Measurements from ENCODE around the gene LUZP4.
"Not testable (repeated sequence)": the region's sequence is repeated elsewhere in the genome, so short reads cannot be mapped to it uniquely, and the experiment has no call there.

Gene LUZP4

DNA sequence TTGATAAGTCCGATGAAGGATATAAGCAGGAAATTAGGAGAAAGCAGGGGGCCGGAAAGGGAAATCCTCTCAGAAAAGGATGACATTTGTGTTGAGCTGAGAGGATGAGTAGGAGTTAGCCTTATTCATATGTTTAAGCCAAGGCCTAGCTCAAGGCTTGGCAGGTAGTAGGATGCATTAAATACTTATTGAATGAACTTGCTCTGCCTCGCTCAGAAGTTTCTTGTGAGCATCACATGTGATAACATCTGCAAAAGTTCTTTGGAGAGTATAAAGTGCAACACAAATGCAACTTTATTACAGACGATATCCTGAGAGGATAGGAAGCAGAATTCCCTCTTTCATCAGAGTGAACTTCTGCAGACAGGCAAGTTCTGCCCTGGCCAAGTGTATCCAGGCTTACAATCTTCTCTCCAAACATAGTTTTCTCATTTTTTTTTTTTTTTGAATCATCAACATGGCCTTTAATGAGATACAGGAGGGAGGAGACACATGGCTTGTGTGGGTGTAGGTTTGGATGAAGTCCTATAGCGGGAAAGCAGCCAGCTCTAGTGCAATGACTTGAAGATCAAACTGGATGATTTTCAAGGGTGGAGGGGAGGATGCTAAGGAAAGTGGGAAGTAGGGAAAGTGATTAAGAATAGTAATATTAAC, 48.1 kb downstream of the LUZP4 start:
- DNase-seq = no peak

DNA sequence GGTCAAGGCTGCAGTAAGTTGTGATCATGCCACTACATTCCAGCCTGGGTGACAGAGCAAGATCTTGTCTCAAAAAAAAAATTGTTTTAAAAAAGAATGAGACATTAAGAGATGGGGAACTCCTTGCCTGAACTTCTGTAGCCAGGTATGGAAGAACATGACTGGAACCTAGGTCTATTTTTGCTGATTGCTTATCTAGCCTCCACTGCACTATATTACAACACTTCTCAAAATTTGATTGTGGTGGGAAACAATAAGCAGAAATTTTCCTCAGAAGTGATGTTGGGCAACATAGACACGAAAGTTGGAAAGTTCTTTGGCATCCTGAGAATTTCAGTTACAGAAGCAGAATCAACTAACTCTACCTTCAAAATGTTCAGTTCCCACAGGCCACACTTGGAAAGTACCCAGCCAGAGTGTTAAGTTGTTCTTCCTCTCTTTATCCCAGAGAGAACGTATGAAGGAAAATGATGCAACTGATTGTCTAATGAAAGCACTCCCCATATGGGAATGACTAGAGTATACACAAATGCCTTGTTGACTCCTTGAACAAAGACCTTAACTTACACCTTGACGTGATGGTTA, 50.0 kb downstream of the LUZP4 start:
- DNase-seq = no peak

DNA sequence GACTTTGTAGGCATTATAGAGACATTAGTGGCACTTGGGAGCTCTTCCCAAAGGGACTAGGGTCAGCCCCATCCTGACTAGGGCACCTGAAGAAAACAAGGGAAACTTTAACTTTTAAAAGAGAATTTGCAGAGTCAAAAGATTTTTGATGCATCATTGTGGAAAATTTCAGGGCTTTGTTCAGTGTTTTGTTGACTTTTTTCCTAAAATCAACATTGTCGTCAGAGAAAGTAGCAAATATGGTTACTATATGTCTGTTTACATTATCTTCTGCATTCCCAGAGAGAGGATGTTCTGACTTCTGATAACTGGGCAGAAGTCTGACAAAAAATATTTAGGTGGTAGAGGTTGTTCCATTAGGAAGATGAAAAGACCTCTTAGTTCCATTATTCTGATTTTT, 51.9 kb downstream of the LUZP4 start:
- no peak for DNase-seq

DNA sequence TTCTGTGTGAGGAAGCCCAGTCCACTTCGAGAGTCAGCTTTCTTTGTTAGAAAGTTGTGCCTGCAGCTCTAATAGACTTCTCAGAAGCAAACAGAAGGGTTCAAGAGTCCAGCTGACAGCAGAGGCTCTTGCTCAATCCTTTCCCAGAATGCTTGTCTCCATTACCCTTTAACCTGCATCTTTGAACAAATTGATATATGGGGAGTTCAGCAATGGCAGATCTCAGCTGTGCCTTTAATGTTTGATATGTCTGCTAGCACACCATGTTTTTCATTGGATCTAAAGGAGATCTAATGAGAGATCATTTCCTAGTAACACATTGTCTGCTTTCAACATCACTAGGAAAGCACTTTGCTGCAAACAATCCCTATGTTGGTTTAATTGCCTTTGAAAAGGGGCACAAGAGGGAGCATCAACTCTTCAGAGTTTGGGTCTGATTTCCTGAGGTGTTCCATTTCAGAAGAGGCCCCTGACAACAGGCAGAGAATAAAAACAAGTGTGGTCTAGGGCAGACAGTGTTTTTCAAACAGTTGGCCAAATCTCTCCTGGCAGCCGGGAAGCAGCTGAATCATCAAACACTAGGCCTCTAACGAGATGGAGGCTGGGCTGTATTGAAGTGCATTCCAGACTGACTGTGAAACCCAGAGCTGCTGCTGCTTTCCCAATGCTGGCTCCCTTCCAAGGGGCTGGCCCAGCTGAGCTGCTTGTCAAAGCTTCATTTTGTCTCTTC, 55.5 kb downstream of the LUZP4 start:
- DNase-seq = no peak

DNA sequence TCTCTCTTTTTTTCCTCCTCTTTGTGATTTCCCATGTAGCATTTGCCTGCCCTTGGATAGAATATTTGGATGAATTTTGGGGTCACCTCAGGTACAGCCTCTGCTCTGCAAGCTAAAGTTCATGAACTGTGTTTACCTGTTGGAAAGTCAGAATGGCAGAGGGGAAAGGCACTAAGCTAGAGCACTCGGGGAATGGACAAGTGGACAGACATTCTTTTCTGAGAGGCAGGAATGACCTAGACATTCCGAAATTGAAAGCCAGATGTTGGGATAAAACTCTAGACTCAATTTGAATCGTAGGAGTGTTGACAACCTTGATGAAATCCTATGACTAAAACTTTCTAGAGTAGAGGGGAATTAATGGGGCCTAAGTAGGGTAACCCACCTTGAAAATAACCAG, 56.1 kb downstream of the LUZP4 start:
- DNase-seq = no peak

DNA sequence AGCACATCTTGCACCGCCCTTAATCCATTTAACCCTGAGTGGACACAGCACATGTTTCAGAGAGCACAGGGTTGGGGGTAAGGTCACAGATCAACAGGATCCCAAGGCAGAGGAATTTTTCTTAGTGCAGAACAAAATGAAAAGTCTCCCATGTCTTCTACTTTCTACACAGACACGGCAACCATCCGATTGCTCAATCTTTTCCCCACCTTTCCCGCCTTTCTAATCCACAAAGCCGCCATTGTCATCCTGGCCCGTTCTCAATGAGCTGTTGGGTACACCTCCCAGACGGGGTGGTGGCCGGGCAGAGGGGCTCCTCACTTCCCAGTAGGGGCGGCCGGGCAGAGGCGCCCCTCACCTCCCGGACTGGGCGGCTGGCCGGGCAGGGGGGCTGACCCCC, 57.2 kb downstream of the LUZP4 start:
- DNase-seq = not testable (repeated sequence)

DNA sequence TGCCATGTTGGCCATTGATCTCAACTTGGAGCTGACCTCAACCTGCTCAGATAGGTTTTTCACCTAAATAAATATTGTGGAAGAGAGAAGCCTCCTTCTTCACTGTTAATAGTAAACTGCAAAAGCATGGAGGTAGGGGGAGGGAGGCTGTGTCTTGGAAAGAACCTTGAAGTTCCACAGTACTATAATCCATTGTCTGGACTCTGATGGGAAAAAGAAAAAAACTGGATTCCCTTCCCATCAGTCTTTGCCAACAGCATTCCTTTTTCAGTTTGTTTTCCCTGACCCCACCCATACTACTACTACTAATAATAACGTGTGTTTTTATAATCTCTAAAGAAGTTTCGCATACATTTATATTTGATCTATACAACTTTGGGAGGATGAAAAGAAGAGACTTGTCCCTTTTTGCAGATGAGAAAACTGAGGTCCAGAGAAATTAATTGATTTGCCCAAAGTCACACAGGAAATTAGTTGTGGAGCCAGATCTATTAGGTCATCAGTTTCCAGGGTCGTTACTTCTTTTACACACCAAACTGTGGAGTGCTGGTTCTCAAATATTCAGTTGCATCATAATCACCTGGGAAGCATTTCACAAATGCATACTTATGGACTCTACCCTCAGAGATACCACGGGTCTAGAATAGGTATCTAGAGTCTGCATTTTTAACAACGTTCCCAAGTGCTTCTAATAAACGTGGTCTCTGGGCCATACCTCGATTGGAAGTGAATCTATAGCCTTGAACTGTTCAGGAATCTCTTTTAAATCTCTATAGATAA, 59.1 kb downstream of the LUZP4 start:
- DNase-seq = no peak

DNA sequence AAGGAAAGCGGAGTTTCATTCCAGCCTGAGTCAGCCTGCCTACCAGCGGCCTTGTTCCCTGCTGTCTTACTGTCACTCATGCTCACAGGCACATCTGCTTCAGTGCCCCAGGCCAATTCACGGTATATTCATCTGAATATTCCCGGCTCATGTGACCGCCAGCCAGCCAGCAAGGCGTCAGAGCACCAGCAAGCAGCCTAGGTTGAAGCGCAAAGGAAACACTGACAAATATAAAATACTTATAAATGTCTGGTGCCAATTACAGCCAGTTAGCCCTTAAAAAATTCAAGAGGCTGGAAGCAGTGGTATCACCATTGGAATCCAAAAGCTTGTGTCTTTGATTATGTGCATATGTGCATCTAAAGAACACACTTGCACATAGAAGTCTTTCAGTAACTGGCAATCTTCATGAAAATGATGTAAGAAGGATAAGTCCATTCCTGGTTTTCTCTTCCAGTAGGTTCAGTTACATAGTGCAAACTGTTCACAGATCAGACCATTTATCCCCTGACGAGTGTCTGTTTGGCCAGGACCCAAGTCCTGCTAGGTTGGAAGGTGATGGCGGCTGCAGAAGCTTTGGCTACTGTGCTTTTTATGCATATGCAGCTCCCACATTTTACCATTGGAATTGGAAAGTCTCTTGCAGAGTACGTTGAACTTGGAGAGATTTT, 61.3 kb downstream of the LUZP4 start:
- DNase-seq = no peak

DNA sequence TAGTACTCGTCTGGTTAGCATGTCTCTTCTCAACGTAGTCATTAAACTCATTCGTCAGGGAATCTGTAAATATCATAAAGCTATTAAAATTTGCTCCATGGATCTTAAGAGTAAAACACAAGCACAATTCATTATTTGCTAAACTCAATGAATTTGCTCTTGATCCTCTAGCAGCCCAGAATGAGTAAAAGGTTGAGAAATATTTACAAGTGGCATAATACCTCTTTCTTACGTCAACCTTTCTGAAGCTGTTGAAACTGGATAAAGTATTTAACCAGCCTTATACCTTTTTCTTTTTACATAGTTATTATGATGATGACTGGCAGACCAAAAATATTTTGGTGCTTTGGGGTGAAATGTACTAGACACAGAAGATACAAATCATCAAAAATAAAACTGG, 66.9 kb downstream of the LUZP4 start:
- DNase-seq = no peak

All from effector CD8-positive, alpha-beta T cell (primary cell).